GM19452 (cell line): Measurements from ENCODE around the gene MRPL28.
"Not testable (repeated sequence)": the region's sequence is repeated elsewhere in the genome, so short reads cannot be mapped to it uniquely, and the experiment has no call there.

Experiments used
- ATAC-seq: cut with Tn5 transposase; IDR thresholded peaks from one replicate; pipeline ENCODE4 v1.9.1; 2021; ENCODE audit not compliant: unreplicated experiment

MRPL28 gene

GRCh38 chr16:341095-341973, 29.0 kb downstream of the MRPL28 start:
- ATAC-seq: not testable (repeated sequence)

GRCh38 chr16:340370-341091, 29.8 kb downstream of the MRPL28 start:
- no peak for ATAC-seq

GRCh38 chr16:339680-340079, 30.7 kb downstream of the MRPL28 start:
- no peak for ATAC-seq

GRCh38 chr16:337975-338575, 32.3 kb downstream of the MRPL28 start:
- ATAC-seq: no peak

DNA sequence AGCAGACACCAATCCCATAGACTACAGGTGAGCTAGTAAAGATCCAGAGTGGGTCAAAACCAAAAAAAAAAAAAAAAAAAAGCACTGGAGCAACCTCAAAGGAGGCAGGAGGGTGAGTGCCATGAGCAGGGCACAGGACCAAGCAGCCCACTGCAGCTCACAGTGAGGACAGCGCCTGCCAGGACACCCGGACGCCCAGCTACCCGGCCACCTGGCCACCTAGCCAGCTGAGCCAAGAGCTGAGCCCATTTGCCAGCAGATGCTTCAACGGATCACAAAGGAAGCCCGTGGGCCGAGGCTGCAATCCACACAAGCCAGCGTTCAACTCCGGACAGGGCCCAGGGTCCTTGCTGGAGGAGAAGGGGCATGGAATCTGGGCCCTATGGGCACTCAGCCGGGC, 32.9 kb downstream of the MRPL28 start:
- ATAC-seq: no peak

- no peak for ATAC-seq
Observed at GRCh38 chr16:336269-336668, 34.1 kb downstream of the MRPL28 start.

DNA sequence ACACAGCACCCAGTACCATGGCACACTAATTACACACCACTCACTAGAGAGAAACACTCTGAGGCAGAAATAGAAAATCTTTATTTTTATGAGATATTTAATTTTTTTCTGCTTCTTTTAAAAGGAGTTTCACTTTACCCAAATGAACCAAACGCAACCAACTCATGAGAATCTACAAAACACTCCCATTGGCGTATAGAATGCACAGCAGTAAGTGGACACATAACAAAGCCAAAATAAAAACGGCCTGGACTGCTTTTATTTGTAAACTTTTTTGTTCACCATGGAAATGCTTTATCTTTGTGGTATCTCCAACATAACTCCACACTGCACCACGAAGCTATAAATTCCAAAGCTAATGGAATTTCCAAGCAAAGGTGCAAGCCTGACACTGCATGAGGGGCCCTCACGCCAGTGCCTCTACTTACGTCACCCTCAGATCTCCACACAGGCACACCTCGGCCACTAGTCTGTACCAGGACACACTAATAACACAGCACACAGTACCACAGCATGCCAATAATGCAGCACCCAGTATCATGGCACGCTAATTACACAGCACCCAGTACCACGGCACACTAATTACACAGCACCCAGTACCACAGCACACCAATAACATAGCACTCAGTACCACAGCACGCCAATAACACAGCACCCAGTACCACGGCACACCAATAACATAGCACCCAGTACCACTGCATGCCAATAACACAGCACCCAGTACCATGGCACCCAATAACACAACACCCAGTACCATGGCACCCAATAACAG, 35.3 kb downstream of the MRPL28 start:
- not testable (repeated sequence) for ATAC-seq

DNA sequence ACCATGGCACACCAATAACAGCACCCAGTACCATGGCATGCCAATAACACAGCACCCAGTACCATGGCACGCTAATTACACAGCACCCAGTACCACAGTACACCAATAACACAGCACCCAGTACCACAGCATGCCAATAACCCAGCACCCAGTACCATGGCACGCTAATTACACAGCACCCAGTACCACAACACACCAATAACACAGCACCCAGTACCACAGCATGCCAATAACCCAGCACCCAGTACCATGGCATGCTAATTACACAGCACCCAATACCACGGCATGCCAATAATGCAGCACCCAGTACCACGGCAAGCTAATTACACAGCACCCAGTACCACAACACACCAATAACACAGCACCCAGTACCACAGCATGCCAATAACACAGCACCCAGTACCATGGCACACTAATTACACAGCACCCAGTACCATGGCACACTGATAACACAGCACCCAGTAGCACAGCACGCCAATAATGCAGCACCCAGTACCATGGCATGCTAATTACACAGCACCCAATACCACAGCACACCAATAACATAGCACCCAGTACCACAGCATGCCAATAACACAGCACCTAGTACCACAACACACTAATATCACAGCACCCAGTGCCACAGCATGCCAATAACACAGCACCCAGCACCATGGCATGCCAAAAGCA, 36.0 kb downstream of the MRPL28 start:
- ATAC-seq: not testable (repeated sequence)

DNA sequence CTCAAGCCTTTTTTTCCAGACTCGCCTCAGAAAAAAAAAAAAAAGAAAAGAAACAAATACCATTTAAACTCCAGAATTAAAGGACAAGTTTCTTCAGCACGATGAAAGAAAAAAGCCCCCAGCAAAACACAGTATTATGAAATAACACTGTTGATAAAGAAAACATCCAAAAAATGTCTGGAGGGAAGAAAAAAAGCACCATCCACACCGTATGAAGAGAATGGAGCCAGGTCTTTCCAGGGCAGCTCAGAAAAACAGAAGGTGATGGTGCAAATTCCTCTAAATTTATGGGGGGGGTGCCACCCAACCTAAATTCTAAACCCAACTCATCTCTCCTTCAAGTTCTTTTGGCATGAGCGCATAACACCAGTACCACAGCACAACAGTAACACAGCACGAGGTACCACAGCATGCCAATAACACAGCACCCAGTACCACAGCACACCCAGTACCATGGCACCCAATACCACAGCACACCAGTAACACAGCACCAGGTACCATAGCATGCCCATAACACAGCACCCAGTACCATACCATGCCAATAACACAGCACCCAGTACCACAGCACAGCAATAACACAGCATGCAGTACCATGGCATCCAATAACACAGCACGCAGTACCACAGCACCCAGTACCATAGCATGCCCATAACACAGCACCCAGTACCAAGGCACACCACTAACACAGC, 36.8 kb downstream of the MRPL28 start:
- no peak for ATAC-seq

- not testable (repeated sequence) for ATAC-seq
Observed at GRCh38 chr16:331181-331814, 39.0 kb downstream of the MRPL28 start.

DNA sequence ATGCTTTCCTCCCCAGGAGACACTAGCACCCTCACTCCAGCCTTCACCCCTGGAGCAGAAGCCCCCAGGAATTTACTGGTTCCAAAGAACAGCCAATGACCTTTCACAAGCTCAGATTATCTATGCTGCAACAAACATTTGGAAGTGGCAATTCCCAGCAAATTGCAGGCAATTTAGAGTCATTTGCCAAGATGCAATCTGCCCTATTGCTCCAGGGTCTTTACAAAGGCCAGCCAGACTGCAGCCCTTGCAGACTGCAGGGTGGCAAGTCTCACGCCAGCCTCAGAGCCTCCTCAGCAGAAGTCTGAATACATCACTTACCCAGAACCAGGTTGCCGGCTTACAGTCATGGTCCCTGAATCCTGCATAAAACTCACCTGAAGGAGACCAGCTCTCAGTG, 39.6 kb downstream of the MRPL28 start:
- no peak for ATAC-seq

DNA sequence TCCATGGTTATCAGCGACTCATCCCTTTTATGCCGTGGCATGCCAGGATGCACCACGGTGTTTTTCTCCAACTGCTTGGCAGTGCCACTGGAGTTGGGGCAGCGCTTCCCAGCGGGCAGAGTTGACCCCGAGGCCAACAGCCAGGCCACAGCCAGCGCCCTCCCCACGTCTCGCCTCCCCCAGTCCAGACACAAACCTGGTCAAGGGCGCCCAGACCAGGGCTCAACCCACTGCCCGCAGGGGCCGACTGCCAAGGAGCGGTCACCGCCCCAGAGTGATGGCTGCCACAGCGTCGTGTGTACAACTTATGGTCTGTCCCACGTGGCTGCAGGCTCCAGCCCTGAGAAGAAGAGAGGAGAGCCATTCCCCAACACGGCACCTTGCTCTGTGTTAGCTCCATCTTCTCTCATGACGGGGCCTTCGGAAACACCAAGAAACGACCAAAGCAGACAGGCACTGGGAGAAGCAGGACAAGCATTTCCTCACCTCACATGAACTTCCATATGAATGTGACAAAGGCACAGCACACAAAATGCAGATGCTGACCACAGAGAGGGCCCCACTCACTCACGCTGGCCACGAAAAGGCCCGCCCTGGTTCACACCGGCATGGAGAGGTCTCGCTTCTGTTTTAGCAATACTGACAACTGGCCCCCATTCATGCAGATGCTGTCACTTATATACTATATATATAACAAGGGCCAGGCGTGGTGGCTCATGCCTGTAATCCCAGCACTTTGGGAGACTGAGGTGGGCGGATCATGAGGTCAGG, 44.8 kb downstream of the MRPL28 start:
- no peak for ATAC-seq

DNA sequence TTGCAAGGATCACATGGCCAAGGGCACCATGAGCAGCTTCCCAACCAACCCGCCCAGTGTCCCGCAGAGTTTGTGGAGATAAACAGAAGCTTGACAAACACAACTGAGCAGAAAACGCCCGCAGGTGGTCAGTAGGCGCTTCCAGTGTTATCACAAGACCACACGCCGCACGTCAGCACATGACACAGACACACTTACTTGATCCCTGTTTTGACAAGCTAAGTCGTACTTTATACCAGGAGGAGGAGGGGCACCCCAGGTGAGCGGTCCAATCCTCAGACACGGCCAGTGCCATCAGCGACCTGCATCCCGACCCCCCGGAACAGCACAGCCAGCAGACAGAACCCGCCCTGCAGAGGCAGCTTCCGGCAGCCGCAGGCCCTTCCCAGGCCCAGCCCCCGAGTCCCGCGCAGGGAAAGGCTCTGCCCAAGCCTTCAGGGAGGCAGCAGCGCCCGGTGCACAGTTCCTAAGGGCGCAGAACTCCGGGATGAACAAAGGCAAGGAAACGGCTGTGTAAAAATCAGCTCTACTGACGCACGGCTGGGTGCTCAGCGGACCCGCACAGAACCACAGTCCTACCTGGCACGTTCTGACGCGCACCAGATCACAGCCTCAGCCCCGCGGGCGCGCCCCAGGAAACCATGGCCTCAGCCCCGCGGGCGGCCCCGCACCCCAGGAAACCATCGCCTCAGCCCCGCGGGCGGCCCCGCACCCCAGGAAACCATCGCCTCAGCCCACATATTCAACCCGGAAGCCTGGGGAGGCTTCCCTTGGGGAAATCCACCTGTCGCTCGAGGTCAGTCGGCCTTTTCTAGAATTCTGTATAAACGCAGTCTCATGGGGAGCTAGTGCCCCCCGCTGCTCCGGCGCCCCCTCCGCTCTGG, 45.6 kb downstream of the MRPL28 start:
- ATAC-seq: no peak

DNA sequence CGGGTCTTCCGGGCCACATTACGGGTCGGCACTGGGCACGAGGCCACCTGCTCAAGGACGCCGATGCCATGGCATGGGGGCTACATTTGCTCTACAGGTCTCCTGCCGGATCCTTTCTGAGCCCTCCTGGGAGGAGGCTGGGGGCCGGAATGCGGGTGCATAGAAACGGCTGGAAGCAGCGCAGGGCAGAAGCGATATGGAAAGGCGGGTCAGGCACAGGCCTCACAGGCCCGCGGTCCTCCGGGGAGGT, 46.2 kb downstream of the MRPL28 start:
- no peak for ATAC-seq

DNA sequence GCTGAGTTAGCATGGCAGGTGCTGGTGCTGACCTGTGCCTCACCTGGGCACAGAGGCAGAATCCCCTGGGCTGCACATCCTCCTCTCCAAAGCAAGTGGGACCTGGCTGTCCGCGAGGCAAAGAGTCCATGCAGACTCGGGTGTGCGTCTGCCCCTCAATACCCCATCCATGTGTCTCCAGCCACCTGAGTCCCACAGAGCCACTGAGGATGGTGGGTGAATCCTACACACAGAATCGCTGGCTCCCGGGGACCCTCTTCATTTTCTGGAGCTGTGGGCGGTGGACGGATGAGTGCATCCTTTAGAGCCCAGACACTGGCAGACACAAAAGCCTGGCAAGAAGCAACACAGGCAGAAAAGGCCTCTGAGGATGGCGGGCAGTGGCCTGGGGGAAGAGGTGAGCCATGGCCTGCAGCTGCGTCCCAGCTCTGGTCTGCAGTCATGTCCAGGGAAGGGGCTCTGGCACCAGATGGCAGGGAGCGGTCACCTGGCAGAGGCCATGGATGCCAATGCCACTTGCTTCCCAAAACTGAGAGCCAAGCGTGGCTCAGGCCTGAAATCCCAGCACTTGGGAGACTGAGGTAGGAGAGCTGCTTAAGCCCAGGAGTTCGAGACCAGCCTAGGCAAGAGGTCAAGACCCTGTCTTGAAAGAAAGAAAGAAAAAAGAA, 47.7 kb downstream of the MRPL28 start:
- no peak for ATAC-seq

- ATAC-seq: no peak
Observed at GRCh38 chr16:321532-321931, 48.8 kb downstream of the MRPL28 start.

- ATAC-seq: no peak
Observed at GRCh38 chr16:320206-320605, 50.1 kb downstream of the MRPL28 start.

GRCh38 chr16:318628-319027, 51.7 kb downstream of the MRPL28 start:
- ATAC-seq: no peak
